Neural cell (in vitro differentiated cells): ENCODE results near the gene ENTPD1.

Experiments used
- EP300 ChIP-seq: fragments of 450-650 bp; conservative IDR thresholded peaks from 2 replicates; pipeline ENCODE4 v1.6.1; 2014; ENCODE audit warnings: antibody characterized with exemption, mild to moderate bottlenecking, moderate library complexity; ENCODE audit not compliant: poor library complexity, severe bottlenecking
- EZH2 ChIP-seq: fragments of 200-600, 300-800 bp; shearing (Covaris generic), sonication (generic); IDR thresholded peaks from 2 replicates; pipeline ENCODE4 v1.6.1; 2014; ENCODE audit warnings: antibody characterized with exemption, low read length, borderline replicate concordance, mild to moderate bottlenecking; ENCODE audit not compliant: insufficient read depth, poor library complexity, severe bottlenecking
- POLR2AphosphoS5 ChIP-seq: IDR thresholded peaks from 2 replicates; pipeline ENCODE4 v1.6.1; 2012
- RAD21 ChIP-seq: fragments of 450-650 bp; conservative IDR thresholded peaks from 2 replicates; pipeline ENCODE4 v1.6.1; 2014; ENCODE audit warnings: antibody characterized with exemption, mild to moderate bottlenecking, moderate library complexity
- TAF1 ChIP-seq: IDR thresholded peaks from 2 replicates; pipeline ENCODE4 v1.6.1; 2012; ENCODE audit warnings: low read depth
- TF ChIP-seq, protein P1 (sequence below): fragments of 450-650 bp; IDR thresholded peaks from 2 replicates; pipeline ENCODE4 v1.5.1; 2014; ENCODE audit warnings: antibody characterized with exemption, mild to moderate bottlenecking, moderate library complexity; ENCODE audit not compliant: poor library complexity, severe bottlenecking

DNA sequence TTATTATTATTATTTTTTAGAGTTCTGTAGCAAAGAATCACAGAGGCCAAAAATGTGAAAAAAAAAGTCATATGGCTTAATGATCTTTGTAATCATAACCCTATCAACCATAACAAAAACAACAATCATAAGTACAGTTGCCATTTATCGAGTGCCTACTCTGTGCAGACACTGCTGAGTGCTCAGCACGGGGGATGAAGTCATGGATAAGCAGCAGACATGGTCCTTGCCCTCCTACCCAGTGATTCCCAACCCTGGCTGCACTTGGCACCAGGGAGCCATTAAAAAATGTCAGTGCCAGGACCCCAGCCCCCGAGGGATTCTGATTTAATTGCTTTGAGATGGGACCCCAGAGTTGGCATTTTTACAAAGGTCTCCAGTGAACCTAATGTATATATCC, 38.2 kb downstream of the ENTPD1 start:
- TF ChIP-seq EP300 (no peak), RAD21 (no peak), EZH2 (no peak), TAF1 (no peak), POLR2AphosphoS5 (no peak)
- TF ChIP-seq, protein P1, sequence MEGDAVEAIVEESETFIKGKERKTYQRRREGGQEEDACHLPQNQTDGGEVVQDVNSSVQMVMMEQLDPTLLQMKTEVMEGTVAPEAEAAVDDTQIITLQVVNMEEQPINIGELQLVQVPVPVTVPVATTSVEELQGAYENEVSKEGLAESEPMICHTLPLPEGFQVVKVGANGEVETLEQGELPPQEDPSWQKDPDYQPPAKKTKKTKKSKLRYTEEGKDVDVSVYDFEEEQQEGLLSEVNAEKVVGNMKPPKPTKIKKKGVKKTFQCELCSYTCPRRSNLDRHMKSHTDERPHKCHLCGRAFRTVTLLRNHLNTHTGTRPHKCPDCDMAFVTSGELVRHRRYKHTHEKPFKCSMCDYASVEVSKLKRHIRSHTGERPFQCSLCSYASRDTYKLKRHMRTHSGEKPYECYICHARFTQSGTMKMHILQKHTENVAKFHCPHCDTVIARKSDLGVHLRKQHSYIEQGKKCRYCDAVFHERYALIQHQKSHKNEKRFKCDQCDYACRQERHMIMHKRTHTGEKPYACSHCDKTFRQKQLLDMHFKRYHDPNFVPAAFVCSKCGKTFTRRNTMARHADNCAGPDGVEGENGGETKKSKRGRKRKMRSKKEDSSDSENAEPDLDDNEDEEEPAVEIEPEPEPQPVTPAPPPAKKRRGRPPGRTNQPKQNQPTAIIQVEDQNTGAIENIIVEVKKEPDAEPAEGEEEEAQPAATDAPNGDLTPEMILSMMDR: no peak
